ENCODE data around the gene ZNF575. TPM values are rescaled to one million over a fixed set of nuclear protein-coding genes. Genes with fewer than 3 reads are reported as not detected.

The ZNF575 gene
- total RNA-seq, 1 experiment from 2014 or later: 0.13 TPM

DNA sequence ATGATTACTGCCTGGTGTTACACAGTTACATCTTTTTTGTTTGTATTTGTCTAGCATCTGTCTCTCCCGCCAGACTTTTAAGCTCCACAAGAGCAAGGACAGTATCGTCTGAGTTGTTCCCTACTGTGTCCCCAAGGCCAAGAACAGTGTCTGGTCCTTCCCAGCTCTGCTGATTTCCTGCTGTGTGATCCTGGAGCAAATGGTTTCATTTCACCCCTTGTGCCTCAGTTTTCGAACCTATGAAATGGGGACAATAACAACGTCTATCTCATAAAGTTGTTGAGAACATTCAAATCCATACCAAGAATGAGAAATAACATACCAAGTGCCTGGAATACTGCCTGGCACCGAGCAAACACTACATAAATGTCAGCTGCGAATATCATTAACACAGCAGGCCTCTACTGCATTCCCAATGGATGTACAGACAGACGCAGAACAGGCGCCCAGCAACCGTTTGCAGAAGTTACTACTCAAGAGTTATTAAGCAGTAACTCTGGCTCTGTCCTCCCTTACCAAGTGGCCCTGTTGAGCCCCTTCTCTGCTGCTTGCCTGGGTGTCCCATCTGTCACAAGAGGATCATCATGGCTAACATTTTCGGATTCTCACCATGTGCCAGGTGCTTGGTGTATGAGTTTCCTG is 30.9 kb downstream of the ZNF575 start:
- Mint-ChIP-seq H3K27me3 (ENCODE audit: low read depth) (no peaks in the 10 kb centered on the region), H3K27ac (peak overlapping the region; percentile 23; the same call in 1 of the 2 replicates)

More for the DNA sequence above, 30.9 kb downstream of the ZNF575 start:
- H3K4me1 Mint-ChIP-seq: no peaks in the 10 kb centered on the region
- TF ChIP-seq ATF6 (CRISPR knock-in tag; IDR thresholded peaks at IDR 0.05) (no peak), E2F1 (CRISPR knock-in tag; IDR thresholded peaks at IDR 0.05) (no peak), ZNF317 (CRISPR knock-in tag; IDR thresholded peaks at IDR 0.05; ENCODE audit: borderline replicate concordance, low read depth) (no peak), MYBL2 (CRISPR knock-in tag; IDR thresholded peaks at IDR 0.05) (no peak), PRDM15 (CRISPR knock-in tag; IDR thresholded peaks at IDR 0.05) (no peak), NR3C1 (CRISPR knock-in tag; conservative IDR thresholded peaks at IDR 0.05; ENCODE audit: low read depth) (no peak), USF1 (CRISPR knock-in tag; IDR thresholded peaks at IDR 0.05) (no peak), RORB (CRISPR knock-in tag; IDR thresholded peaks at IDR 0.05) (no peak), FOXP4 (CRISPR knock-in tag; IDR thresholded peaks at IDR 0.05) (no peak)
- TF ChIP-seq, protein P1, sequence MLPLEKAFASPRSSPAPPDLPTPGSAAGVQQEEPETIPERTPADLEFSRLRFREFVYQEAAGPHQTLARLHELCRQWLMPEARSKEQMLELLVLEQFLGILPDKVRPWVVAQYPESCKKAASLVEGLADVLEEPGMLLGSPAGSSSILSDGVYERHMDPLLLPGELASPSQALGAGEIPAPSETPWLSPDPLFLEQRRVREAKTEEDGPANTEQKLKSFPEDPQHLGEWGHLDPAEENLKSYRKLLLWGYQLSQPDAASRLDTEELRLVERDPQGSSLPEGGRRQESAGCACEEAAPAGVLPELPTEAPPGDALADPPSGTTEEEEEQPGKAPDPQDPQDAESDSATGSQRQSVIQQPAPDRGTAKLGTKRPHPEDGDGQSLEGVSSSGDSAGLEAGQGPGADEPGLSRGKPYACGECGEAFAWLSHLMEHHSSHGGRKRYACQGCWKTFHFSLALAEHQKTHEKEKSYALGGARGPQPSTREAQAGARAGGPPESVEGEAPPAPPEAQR (CRISPR knock-in tag; IDR thresholded peaks at IDR 0.05): no peak
- H3K9me3 Mint-ChIP-seq: no peaks in the 10 kb centered on the region
- no peak for ATAC-seq
- H3K4me3 Mint-ChIP-seq: no peak overlapping the region
- peaks cover 6% of the 10 kb centered on the region; the same call in 1 of the 2 replicates for H3K36me3 Mint-ChIP-seq
- DNase-seq (ENCODE audit: low spot score): no peak
- CTCF ChIA-PET: interaction anchor here (1.2 to 3.4 kb wide), 2 partner anchors 9 to 31 kb away, joined by 4 to 20 read pairs; no protein-coding TSS in a partner anchor
- POLR2A ChIA-PET: no interaction called here

All from WTC11 (cell line).